Measurements from ENCODE around the gene KLHL21. TPM values are rescaled to one million over a fixed set of nuclear protein-coding genes. Genes with fewer than 3 reads are reported as not detected.

The KLHL21 gene
- total and polyA plus RNA-seq, 4 donors = 8.7 to 30.4 (median 16.6) TPM

DNA sequence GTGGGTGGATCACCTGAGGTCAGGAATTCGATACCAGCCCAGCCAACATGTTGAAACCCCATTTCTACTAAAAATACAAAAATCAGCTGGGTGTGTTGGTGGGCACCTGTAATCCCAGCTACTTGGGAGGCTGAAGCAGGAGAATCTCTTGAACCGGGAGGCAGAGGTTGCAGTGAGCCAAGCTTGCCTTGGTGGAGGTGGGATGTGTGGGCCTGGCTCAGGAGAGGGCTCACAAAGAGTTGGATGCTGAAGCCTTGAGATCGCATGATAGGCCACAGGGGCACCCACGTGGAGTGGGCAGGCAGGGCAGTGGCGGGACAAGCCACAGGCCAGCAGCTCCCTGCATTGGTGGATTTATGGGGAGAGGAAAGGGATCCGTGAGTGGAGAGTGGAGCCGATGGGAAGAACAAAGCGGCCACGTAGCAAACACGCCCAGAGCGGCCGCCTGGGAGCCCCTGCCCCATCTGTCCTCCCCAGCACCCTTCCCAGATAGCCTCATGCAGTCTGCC lies 26.4 kb upstream of the KLHL21 start:
- H3K27ac ChIP-seq (ENCODE audit: low read depth in 1 of 2, low read length in 2 of 2) = no peak overlapping the region
- no peaks in the 10 kb centered on the region for H3K27me3 ChIP-seq (ENCODE audit: control insufficient read depth in 4 of 4, insufficient read depth in 4 of 4, low read length in 3 of 4)
- TF ChIP-seq CTCF (IDR thresholded peaks at IDR 0.05; ENCODE audit: low read depth, low read length, missing input control) (no peak), RXRA (IDR thresholded peaks at IDR 0.05) (no peak)
- H3K9ac ChIP-seq (ENCODE audit: low read depth in 1 of 2, low read length in 2 of 2) = no peak overlapping the region
- DNase-seq (ENCODE audit: low spot score) = no peak
- WGBS = 93% methylated on average over 12 of the region's 12 CpGs
- peaks cover 0 to 24% (median 14%) of the 10 kb centered on the region in 4 donors for H3K4me1 ChIP-seq (ENCODE audit: control insufficient read depth in 4 of 4, insufficient read depth in 4 of 4, low read length in 3 of 4)
- H3K9me3 ChIP-seq (ENCODE audit: control insufficient read depth in 4 of 4, low read length in 3 of 4) = no peaks in the 10 kb centered on the region
- peaks cover 0 to 41% (median 21%) of the 10 kb centered on the region in 4 donors for H3K36me3 ChIP-seq (ENCODE audit: control insufficient read depth in 4 of 4, insufficient read depth in 3 of 4, low read depth in 1 of 4, low read length in 3 of 4)
- H3K4me3 ChIP-seq (ENCODE audit: low read depth in 1 of 3, low read length in 3 of 3) = no peak overlapping the region

GRCh38 chr1:6627841-6628545 lies 25.3 kb upstream of the KLHL21 start:
- Histone ChIP-seq H3K27me3 (ENCODE audit: control insufficient read depth in 4 of 4, insufficient read depth in 4 of 4, low read length in 3 of 4) (no peaks in the 10 kb centered on the region), H3K36me3 (ENCODE audit: control insufficient read depth in 4 of 4, insufficient read depth in 3 of 4, low read depth in 1 of 4, low read length in 3 of 4) (peaks cover 0 to 30% (median 15%) of the 10 kb centered on the region in 4 donors), H3K9ac (ENCODE audit: low read depth in 1 of 2, low read length in 2 of 2) (no peak overlapping the region), H3K4me3 (ENCODE audit: low read depth in 1 of 3, low read length in 3 of 3) (no peak overlapping the region), H3K9me3 (ENCODE audit: control insufficient read depth in 4 of 4, low read length in 3 of 4) (no peaks in the 10 kb centered on the region), H3K4me1 (ENCODE audit: control insufficient read depth in 4 of 4, insufficient read depth in 4 of 4, low read length in 3 of 4) (peaks cover under 1 to 34% (median 22%) of the 10 kb centered on the region in 4 donors), H3K27ac (ENCODE audit: low read depth in 1 of 2, low read length in 2 of 2) (no peak overlapping the region)
- no peak for DNase-seq (ENCODE audit: low spot score)
- TF ChIP-seq MAX (IDR thresholded peaks at IDR 0.05) = no peak
- TF ChIP-seq, protein P1, sequence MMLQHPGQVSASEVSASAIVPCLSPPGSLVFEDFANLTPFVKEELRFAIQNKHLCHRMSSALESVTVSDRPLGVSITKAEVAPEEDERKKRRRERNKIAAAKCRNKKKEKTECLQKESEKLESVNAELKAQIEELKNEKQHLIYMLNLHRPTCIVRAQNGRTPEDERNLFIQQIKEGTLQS (IDR thresholded peaks at IDR 0.05) = no peak
- TF ChIP-seq ZBTB33 (IDR thresholded peaks at IDR 0.05) = no peak
- no peak for TF ChIP-seq RXRA (IDR thresholded peaks at IDR 0.05)
- TF ChIP-seq HNF4G (IDR thresholded peaks at IDR 0.05) = no peak
- no peak for TF ChIP-seq EGR1 (IDR thresholded peaks at IDR 0.05; ENCODE audit: low read depth in 2 of 2)
- TF ChIP-seq REST (IDR thresholded peaks at IDR 0.05) = no peak
- TF ChIP-seq TAF1 (conservative IDR thresholded peaks at IDR 0.05) = no peak
- TF ChIP-seq GABPA (IDR thresholded peaks at IDR 0.05 in 1 of 2, conservative IDR thresholded peaks at IDR 0.05 in 1 of 2) = no peak
- TF ChIP-seq NR2F2 (IDR thresholded peaks at IDR 0.05) = no peak
- TF ChIP-seq HNF4A (conservative IDR thresholded peaks at IDR 0.05) = no peak
- TF ChIP-seq RAD21 (IDR thresholded peaks at IDR 0.05) = no peak
- no peak for TF ChIP-seq SP1 (IDR thresholded peaks at IDR 0.05)
- 94% methylated on average over 21 of the region's 21 CpGs for WGBS
